Osteocyte (in vitro differentiated cells): ENCODE data around the gene XXYLT1. TPM values are rescaled to one million over a fixed set of nuclear protein-coding genes. Genes with fewer than 3 reads are reported as not detected.

Experiments used
- DNase-seq: peaks from one replicate; pipeline ENCODE4 v3.0.0; 2021; ENCODE audit warnings: mixed read lengths; ENCODE audit not compliant: unreplicated experiment; ENCODE audit errors: extremely low spot score
- H3K27ac Mint-ChIP-seq: one replicate; pipeline ENCODE4 v1.8.0; 2021; ENCODE audit warnings: mild to moderate bottlenecking, mixed read lengths; ENCODE audit not compliant: unreplicated experiment
- H3K27me3 Mint-ChIP-seq: one replicate; pipeline ENCODE4 v1.8.0; 2021; ENCODE audit warnings: mixed read lengths; ENCODE audit not compliant: unreplicated experiment
- H3K36me3 Mint-ChIP-seq: one replicate; pipeline ENCODE4 v1.8.0; 2021; ENCODE audit warnings: mixed read lengths; ENCODE audit not compliant: unreplicated experiment
- H3K4me1 Mint-ChIP-seq: one replicate; pipeline ENCODE4 v1.8.0; 2021; ENCODE audit warnings: mixed read lengths; ENCODE audit not compliant: unreplicated experiment
- H3K4me3 Mint-ChIP-seq: one replicate; pipeline ENCODE4 v1.8.0; 2021; ENCODE audit warnings: mild to moderate bottlenecking, moderate library complexity, mixed read lengths; ENCODE audit not compliant: unreplicated experiment
- H3K9me3 Mint-ChIP-seq: one replicate; pipeline ENCODE4 v1.8.0; 2021; ENCODE audit warnings: mixed read lengths; ENCODE audit not compliant: unreplicated experiment
- total RNA-seq: library from RNA; stranded (reverse); gene quantifications from 2 replicates; pipeline ENCODE4 v1.2.1, GENCODE V29; 2021
- TF ChIP-seq, protein P1 (sequence below): fragments of 200-600 bp; sonication (generic); IDR thresholded peaks from 2 replicates; pipeline ENCODE4 v1.5.0; 2021; ENCODE audit warnings: antibody characterized with exemption, mild to moderate bottlenecking, moderate library complexity

Gene XXYLT1
- total RNA-seq, 1 donor from 2014 or later, result 35.8 TPM

DNA sequence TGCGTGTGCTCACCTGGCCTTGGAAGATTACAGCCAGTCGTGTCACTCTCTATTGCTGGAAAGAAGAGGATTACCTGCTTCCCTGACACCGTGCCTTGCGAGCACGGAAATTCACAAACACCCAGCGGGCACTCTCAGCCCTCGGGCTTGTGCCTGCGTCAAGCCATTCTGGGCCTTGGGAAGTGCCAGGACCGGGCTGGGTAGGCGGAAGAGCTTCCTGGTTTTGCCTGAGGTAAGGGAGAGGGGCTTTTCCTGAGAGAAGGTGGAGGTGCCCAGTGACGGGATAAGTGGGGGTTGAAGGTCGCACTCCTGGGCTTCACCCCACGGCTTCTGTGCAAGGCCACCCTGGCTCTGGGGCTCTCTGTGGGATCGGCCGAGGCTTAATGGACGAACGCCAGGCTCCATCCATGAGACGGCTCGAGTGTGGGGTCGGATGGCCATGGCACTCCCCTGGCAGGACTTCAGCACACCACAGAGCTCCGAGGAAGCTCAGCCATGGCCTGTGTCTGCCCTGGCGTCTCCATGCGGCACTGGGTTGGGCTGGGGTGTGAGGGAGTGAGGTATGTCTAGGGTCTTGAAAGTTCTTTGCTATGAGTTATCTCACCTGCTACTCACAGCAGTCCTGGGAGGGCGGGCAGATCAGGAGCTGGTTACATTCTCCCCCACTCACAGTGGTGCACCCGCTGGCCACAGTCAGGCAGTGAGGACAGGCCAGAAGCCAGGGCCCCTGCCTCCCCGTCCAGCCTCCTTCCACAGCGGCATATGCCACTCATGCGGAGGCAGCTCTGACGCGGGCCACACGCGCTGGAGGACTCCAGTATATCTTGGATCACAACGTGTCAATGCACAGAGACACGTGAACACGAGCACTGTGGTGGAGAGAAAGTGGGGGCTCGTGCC, 209.0 kb downstream of the XXYLT1 start:
- no peak overlapping the region for H3K4me3 Mint-ChIP-seq
- no peak overlapping the region for H3K27ac Mint-ChIP-seq
- no peaks in the 10 kb centered on the region for H3K9me3 Mint-ChIP-seq
- TF ChIP-seq, protein P1, sequence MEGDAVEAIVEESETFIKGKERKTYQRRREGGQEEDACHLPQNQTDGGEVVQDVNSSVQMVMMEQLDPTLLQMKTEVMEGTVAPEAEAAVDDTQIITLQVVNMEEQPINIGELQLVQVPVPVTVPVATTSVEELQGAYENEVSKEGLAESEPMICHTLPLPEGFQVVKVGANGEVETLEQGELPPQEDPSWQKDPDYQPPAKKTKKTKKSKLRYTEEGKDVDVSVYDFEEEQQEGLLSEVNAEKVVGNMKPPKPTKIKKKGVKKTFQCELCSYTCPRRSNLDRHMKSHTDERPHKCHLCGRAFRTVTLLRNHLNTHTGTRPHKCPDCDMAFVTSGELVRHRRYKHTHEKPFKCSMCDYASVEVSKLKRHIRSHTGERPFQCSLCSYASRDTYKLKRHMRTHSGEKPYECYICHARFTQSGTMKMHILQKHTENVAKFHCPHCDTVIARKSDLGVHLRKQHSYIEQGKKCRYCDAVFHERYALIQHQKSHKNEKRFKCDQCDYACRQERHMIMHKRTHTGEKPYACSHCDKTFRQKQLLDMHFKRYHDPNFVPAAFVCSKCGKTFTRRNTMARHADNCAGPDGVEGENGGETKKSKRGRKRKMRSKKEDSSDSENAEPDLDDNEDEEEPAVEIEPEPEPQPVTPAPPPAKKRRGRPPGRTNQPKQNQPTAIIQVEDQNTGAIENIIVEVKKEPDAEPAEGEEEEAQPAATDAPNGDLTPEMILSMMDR, result no peak
- no peaks in the 10 kb centered on the region for H3K36me3 Mint-ChIP-seq
- H3K27me3 Mint-ChIP-seq, result peaks cover 8% of the 10 kb centered on the region
- H3K4me1 Mint-ChIP-seq, result no peaks in the 10 kb centered on the region
- no peak for DNase-seq

DNA sequence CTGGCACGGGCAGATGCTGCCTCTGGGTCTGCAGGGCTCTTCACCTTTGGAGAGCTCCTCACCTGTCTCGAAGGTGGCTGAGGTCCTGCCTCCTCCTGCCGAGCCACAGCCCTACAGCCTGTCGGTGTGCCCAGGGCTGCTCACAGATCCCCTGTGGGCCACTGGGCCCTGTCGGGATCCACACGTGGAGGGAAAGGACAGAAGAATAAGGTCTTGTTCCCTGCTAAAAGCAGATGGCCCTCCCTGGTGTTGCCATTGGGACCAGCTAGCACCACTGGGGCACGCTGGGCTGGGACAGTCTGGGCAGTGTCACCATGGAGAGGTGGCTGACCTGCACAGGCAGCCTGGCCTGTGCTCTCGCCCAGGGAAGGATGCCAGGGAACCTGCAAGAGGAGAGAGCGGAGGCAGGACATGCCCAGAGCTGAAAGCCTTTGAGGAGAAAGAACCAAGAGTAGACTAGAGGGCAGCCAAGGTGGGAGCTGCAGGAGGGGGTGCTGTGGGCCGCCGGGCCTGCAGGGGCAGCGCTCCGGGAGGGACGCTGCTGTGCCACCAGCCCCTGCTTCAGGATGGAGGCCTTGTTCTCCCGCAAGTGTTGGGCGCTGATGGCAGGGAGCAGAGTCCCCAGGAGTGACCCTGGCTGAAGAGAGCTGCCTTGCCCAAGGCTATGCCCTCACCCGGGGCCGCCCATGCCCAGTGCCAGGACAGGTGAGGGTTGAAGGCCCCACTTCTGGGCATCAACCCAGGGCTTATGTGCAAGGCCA, 210.2 kb downstream of the XXYLT1 start:
- Mint-ChIP-seq H3K4me3 (no peak overlapping the region), H3K36me3 (no peaks in the 10 kb centered on the region), H3K27me3 (peaks cover 11% of the 10 kb centered on the region), H3K4me1 (no peaks in the 10 kb centered on the region), H3K9me3 (no peaks in the 10 kb centered on the region), H3K27ac (no peak overlapping the region)
- DNase-seq, result no peak
- TF ChIP-seq, protein P1, result no peak

DNA sequence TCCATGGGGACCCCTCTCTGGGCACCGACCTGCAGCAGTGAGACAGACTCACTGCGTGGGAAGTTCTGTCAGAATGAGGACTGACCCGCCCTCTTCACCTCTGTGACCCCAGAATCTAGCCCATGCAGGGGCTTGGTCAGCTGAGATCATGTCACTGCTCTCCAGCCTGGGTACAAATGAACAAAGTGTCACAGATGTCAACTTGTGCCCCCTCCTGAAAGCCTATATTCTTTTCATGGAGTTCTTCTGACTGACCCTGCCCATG, 210.8 kb downstream of the XXYLT1 start:
- no peak for DNase-seq
- H3K36me3 Mint-ChIP-seq, result no peaks in the 10 kb centered on the region
- no peak overlapping the region for H3K27ac Mint-ChIP-seq
- H3K4me1 Mint-ChIP-seq, result no peaks in the 10 kb centered on the region
- no peak overlapping the region for H3K4me3 Mint-ChIP-seq
- TF ChIP-seq, protein P1, result no peak
- no peaks in the 10 kb centered on the region for H3K9me3 Mint-ChIP-seq
- H3K27me3 Mint-ChIP-seq, result peaks cover 14% of the 10 kb centered on the region

DNA sequence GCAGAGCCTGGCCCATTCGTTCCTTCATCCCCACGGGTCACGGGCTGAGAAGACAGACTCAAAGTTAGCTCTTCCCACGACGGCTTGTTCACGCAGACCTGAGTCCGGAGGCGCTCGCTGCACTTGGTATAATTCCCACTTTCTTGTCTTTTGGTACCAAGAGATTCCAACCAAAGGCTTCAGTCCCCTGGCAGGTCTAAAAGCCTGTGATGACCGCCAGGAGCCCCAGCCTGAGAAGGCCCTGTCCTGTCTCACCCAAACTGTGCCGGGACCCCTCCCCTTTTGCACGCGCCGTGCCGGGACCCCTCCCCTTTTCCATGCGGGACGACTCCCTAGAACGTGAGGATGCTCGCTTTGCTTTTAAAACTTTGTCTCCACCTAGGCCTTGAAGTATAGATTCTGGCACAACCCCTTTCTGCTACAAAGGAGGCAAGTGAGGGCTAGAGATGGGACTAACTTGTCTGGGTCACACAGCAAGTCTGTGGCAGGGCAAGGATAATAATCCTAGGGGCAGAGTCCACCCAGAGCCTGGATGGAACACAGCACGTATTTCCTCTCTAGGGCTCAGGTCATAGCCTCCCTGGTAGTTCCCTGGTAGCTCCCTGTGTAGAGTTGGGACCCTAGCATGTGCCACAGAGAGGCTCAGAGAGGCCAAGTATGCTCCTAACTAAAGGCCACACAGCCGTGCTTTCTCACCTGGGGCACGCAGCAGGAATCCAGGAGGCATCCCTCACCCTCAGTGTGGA, 211.3 kb downstream of the XXYLT1 start:
- Mint-ChIP-seq H3K27me3 (peaks cover 19% of the 10 kb centered on the region), H3K9me3 (no peaks in the 10 kb centered on the region), H3K4me1 (no peaks in the 10 kb centered on the region), H3K4me3 (no peak overlapping the region), H3K36me3 (no peaks in the 10 kb centered on the region), H3K27ac (no peak overlapping the region)
- DNase-seq, result no peak
- TF ChIP-seq, protein P1, result no peak

DNA sequence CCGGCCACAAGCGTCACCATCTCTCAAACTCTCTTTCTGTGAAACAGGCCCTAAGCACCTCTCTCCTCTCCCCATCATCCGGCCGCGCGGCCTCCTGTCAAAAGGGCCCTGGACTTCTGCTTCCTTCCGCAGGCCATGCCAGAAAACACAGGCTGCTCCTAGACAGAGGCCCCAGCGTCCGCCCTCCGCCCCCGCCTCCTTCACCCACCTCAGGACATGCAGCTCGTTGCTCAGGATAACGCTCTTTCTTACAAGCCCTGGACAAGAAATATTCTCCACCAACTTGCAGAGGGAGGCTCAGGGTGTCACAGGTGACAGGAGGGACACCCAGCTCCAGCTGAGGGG, 212.0 kb downstream of the XXYLT1 start:
- Mint-ChIP-seq H3K9me3 (peaks cover 1% of the 10 kb centered on the region), H3K4me1 (no peaks in the 10 kb centered on the region), H3K27ac (no peak overlapping the region), H3K36me3 (no peaks in the 10 kb centered on the region), H3K4me3 (no peak overlapping the region), H3K27me3 (peaks cover 22% of the 10 kb centered on the region)
- DNase-seq, result no peak
- TF ChIP-seq, protein P1, result no peak
